ENCODE results near the gene JADE2. TPM values are rescaled to one million over a fixed set of nuclear protein-coding genes. Genes with fewer than 3 reads are reported as not detected.

The JADE2 gene
- polyA plus RNA-seq, 2 of the 4 experiments (the other 2 are of a cell fraction) = 24.0 to 27.1 TPM

- TF ChIP-seq, protein P1, sequence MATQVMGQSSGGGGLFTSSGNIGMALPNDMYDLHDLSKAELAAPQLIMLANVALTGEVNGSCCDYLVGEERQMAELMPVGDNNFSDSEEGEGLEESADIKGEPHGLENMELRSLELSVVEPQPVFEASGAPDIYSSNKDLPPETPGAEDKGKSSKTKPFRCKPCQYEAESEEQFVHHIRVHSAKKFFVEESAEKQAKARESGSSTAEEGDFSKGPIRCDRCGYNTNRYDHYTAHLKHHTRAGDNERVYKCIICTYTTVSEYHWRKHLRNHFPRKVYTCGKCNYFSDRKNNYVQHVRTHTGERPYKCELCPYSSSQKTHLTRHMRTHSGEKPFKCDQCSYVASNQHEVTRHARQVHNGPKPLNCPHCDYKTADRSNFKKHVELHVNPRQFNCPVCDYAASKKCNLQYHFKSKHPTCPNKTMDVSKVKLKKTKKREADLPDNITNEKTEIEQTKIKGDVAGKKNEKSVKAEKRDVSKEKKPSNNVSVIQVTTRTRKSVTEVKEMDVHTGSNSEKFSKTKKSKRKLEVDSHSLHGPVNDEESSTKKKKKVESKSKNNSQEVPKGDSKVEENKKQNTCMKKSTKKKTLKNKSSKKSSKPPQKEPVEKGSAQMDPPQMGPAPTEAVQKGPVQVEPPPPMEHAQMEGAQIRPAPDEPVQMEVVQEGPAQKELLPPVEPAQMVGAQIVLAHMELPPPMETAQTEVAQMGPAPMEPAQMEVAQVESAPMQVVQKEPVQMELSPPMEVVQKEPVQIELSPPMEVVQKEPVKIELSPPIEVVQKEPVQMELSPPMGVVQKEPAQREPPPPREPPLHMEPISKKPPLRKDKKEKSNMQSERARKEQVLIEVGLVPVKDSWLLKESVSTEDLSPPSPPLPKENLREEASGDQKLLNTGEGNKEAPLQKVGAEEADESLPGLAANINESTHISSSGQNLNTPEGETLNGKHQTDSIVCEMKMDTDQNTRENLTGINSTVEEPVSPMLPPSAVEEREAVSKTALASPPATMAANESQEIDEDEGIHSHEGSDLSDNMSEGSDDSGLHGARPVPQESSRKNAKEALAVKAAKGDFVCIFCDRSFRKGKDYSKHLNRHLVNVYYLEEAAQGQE (IDR thresholded peaks at IDR 0.05) = no peak
- no peak for TF ChIP-seq TP53 (CRISPR knock-in tag; IDR thresholded peaks at IDR 0.05)
- no peak for TF ChIP-seq EHMT2 (IDR thresholded peaks at IDR 0.05; ENCODE audit: low read depth)
- TF ChIP-seq HOXB13 (CRISPR knock-in tag; IDR thresholded peaks at IDR 0.05; ENCODE audit: low read depth) = no peak
- TF ChIP-seq, protein P2, sequence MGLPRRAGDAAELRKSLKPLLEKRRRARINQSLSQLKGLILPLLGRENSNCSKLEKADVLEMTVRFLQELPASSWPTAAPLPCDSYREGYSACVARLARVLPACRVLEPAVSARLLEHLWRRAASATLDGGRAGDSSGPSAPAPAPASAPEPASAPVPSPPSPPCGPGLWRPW (IDR thresholded peaks at IDR 0.05) = no peak
- TF ChIP-seq ZSCAN20 (CRISPR knock-in tag; IDR thresholded peaks at IDR 0.05) = no peak
- TF ChIP-seq RFX5 (IDR thresholded peaks at IDR 0.05) = no peak
- no peak for TF ChIP-seq BHLHE40 (IDR thresholded peaks at IDR 0.05; ENCODE audit: low read depth, low read length)
- no peak for TF ChIP-seq ZNF302 (CRISPR knock-in tag; IDR thresholded peaks at IDR 0.05)
- TF ChIP-seq FOXS1 (CRISPR knock-in tag; IDR thresholded peaks at IDR 0.05) = no peak
- TF ChIP-seq JUNB (IDR thresholded peaks at IDR 0.05) = no peak
- no peak for TF ChIP-seq POLR2A (IDR thresholded peaks at IDR 0.05; ENCODE audit: low read length)
- TF ChIP-seq MAZ (IDR thresholded peaks at IDR 0.05; ENCODE audit: borderline replicate concordance, low read depth, low read length) = no peak
- no peak for TF ChIP-seq KDM5A (IDR thresholded peaks at IDR 0.05)
- no peak for TF ChIP-seq NFE2L2 (conservative IDR thresholded peaks at IDR 0.05; ENCODE audit: low read length)
- no peak for TF ChIP-seq HDAC2 (IDR thresholded peaks at IDR 0.05)
- no peak for TF ChIP-seq EP300 (IDR thresholded peaks at IDR 0.05)
- TF ChIP-seq RARB (CRISPR knock-in tag; IDR thresholded peaks at IDR 0.05) = no peak
- TF ChIP-seq ESRRA (IDR thresholded peaks at IDR 0.05; ENCODE audit: borderline replicate concordance, low read length) = no peak
- no peak for TF ChIP-seq HOXB5 (CRISPR knock-in tag; IDR thresholded peaks at IDR 0.05)
- no peak for TF ChIP-seq RAD21 (conservative IDR thresholded peaks at IDR 0.05 in 1 of 2, IDR thresholded peaks at IDR 0.05 in 1 of 2)
Measured at GRCh38 chr5:134577022-134577795, 51.7 kb downstream of the JADE2 start (continued).

DNA sequence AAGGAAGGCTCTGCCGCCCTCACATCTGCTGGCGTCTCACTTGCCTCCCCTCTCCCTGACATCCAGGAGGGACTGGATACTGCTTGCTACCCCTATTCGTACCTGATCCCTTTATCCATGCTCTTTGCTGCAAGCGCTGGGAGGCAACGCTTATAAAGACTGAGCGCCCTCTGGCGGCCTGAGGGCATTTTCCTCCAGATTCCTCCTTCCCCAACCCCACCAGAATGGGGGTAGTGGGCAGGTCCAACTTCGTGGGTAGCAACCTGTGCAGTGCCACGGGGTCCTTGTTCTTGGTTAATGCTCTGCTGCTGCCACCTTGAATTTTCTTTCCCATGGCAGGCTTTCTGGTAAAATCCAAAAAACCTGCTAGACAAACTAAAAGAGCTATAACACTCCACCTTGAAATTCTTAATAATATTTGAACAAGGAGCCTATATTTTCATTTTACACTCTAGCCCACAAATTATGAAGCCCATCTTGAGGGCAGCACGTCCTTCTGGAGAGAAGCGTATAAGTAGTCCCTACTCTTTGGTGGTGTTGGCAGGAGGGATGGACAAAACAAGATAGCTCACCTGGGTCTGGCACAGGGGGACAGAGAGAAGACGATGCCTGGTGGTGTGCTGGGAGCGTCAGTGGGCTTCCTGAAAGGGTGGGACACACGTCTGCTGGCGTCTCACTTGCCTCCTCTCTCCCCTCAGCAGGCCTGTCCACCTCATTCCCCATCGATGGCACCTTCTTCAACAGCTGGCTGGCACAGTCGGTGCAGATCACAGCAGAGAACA, 52.5 kb downstream of the JADE2 start:
- peaks cover 20% of the 10 kb centered on the region for H3K4me1 ChIP-seq
- TF ChIP-seq, protein P2 (IDR thresholded peaks at IDR 0.05) = no peak
- TF ChIP-seq RAD21 (conservative IDR thresholded peaks at IDR 0.05 in 1 of 2, IDR thresholded peaks at IDR 0.05 in 1 of 2) (peak; percentile 87 to 90), NR3C1 (IDR thresholded peaks at IDR 0.05) (no peak), FOSB (CRISPR knock-in tag; IDR thresholded peaks at IDR 0.05) (no peak), HOXB13 (CRISPR knock-in tag; IDR thresholded peaks at IDR 0.05; ENCODE audit: low read depth) (no peak), SMC3 (IDR thresholded peaks at IDR 0.05) (peak; percentile 92), CTCF (IDR thresholded peaks at IDR 0.05) (peak; percentile 85), CBX2 (IDR thresholded peaks at IDR 0.05; ENCODE audit: borderline replicate concordance, low read depth) (no peak)
- no peak overlapping the region for H3K4me3 ChIP-seq
- CTCF ChIA-PET = interaction anchor here (0.6 to 8.3 kb wide), 56 partner anchors 9 to 395 kb away, joined by 3 to 149 read pairs (median 4); partner anchors contain the start of genes CDKL3, CDKN2AIPNL, JADE2 and PCBD2
- POLR2A ChIA-PET = interaction anchor here (1.0 to 1.5 kb wide), 2 partner anchors 54 to 206 kb away, joined by 3 read pairs; no protein-coding TSS in a partner anchor
- peak overlapping the region; percentile 39 to 65; a peak in 4 of 6 replicates for H3K27ac ChIP-seq
- 44% methylated on average over 17 of the region's 17 CpGs for WGBS (ENCODE audit: missing lambda C conversion rate)
- ATAC-seq (peak; percentile 77 to 85), DNase-seq (ENCODE audit: low read depth in 1 of 2, low spot score in 1 of 2) (peak; percentile 77 to 86), FAIRE-seq (peak; percentile 13)
- H3K9me3 ChIP-seq = no peaks in the 10 kb centered on the region
- no peak overlapping the region for H3K4me2 ChIP-seq

All from A549 (cell line).